Ureter (tissue), 1 donor: ENCODE measurements around the gene CNST. TPM values are rescaled to one million over a fixed set of nuclear protein-coding genes. Genes with fewer than 3 reads are reported as not detected.
"Not testable (repeated sequence)": the region's sequence is repeated elsewhere in the genome, so short reads cannot be mapped to it uniquely, and the experiment has no call there.

Experiments
- DNase-seq: peaks from one replicate; pipeline ENCODE4 v3.0.0-alpha.2; 2020; ENCODE audit warnings: low spot score
- total RNA-seq: library from RNA; stranded (reverse); gene quantifications from one replicate; pipeline ENCODE4 v1.2.4, GENCODE V29; 2023
- donor health status: DM: yes; HTN: yes; CAD: no.

The CNST gene
- total RNA-seq, 1 donor from 2014 or later: 37.2 TPM

DNA sequence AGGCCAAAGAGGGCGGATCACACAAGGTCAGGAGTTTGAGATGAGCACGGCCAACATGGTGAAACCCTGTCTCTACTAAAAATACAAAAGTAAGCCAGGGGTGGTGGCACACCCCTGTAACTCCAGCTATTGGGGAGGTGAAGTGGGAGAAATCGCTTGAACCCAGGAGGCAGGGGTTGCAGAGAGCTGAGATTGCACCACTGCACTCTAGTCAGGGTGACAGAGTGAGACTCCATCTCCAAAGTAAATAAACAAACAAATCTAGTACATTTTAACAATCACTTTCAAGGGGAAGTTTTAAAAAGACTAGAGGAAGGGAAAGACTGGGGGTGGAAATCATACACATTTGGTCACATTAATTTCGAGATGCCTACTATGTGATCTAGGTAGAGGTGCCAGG, 6.9 kb upstream of the CNST start:
- no peak for DNase-seq

DNA sequence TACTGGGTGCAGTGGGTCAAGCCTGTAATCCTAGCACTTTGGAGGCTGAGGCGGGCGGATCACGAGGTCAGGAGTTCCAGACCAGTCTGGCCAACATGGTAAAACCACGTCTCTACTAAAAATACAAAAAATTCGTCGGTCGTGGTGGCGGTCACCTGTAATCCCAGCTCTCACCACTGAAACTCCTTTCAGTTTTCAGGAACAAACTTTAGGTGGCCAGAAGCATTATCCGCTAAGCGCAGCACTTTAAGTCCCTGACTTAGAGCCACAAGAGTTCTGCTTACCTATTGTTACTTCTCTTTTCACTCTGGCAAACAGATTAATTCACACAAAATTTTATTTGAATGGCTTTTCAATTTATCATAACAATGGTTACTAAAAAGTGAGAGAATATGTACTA, 5.4 kb upstream of the CNST start:
- not testable (repeated sequence) for DNase-seq

DNA sequence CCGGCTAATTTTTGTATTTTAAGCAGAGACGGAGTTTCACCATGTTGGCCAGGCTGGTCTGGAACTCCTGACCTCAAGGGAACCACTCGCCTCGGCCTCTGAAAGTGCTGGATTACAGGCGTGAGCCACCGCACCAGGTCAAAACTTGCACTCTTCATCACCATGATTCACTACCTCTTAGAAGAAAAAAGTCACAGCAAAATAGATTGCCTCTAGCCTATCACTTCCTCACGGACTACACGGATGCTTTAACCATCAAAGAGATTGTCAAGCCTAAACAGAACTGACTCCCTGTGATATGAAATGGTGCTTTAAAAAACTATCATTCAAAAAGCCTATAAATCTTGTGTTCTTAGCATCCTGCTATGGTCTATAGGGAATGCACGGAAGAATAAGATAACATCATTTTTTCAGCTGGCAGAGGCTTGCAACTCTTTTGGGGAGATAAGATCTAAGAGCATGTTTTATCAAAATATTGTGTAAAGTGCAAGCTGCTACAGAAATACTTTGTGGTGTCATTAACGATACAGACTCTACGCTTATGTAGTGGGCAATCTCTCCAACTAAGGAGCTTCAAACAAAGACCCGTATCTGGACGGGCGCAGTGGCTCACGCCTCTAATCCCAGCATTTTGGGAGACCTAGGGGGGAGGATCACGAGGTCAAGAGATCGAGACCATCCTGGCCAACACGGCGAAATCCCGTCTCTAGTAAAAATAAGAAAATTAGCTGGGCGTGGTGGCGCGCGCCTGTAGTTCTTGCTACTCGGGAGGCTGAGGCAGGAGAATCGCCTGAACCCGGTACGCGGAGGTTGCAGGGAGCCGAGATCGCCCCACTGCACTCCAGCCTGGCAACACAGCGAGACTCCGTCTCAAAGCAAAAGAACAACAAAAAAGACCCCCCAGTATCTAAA, 1.2 kb upstream of the CNST start:
- no peak for DNase-seq

DNA sequence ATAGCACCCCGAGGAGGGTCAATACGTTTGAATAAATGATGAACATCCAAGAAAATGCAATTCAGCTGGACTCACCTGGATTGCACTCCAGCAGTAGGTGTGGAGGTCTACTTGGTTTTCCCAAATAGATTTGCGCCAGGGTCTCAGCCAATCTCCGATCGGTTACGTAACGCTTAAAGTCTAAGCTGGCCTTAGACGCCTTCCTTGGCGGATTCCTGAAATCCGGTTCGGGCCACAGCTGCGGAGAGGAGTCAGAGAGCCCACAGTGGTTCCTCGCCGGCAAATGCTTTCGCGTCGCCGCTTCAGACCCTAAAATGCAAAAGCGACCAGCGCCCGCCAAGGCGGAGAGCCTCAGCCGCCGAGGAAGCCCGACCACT, 517 bp upstream of the CNST start:
- no peak for DNase-seq

DNA sequence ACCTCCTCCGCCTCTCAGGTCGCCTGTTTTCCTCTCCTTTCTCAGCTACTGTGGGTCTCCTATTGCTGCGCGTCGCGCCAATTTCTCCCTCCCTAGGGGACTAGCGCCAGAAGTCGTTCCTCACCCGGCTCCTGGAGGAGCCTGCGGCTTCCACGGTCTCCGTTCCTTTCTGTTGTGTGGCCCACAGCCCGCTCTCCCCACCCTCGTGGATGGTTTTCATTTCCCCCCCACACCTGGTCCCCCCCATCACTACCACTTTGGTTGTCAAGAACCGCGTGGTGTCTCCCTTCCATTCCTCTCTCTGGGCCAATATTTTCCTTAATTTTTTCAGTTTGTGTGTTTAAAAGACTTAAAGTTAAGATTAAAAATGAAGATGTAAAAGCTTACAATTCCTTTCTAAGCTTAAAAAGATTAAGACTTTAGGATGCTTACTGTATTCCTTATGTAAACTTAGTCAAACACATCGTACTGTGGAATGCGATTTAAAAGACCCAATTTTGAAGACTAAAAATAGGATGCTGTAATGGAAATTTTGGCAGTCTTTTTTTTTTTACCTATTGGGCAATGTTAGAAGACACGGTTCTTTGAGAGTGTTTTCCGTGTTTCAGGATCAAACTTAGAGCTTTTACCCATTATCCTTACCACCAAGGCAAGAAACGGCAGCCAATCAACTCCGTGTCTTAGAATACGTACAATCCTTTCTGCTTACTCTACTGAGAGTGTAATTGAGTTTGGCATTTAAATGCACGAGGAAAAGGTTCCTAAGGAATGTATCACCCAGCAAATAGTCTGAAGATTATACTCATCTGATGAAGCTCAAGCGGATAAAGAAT, 773 bp downstream of the CNST start:
- DNase-seq: peak; percentile 49

DNA sequence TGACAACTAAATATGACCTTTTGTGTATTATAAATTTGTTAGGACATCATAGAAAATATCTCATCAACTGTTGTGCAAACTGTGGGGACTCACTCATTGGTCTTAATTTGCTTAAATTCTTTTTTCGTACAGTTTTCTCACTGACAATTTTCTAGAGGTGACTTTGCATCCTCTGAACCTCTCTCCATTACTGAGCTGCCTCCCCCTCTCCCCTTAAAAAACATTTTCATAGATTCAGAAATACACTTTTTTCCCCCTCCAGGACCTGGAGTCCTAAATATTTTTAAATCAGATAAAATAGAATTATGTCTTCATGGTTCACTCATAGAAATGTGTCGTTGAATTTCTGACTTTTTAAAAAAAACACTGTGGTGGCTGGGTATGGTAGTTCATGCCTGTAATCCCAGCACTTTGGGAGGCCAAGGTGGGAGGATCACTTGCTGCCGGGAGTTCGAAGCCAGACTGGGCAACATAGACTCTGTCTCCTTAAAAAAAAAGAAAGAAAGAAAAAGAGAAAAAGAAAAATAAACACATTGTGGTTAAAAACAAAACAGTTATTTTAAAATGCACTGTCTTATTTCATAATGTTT, 1.5 kb downstream of the CNST start:
- DNase-seq: no peak

DNA sequence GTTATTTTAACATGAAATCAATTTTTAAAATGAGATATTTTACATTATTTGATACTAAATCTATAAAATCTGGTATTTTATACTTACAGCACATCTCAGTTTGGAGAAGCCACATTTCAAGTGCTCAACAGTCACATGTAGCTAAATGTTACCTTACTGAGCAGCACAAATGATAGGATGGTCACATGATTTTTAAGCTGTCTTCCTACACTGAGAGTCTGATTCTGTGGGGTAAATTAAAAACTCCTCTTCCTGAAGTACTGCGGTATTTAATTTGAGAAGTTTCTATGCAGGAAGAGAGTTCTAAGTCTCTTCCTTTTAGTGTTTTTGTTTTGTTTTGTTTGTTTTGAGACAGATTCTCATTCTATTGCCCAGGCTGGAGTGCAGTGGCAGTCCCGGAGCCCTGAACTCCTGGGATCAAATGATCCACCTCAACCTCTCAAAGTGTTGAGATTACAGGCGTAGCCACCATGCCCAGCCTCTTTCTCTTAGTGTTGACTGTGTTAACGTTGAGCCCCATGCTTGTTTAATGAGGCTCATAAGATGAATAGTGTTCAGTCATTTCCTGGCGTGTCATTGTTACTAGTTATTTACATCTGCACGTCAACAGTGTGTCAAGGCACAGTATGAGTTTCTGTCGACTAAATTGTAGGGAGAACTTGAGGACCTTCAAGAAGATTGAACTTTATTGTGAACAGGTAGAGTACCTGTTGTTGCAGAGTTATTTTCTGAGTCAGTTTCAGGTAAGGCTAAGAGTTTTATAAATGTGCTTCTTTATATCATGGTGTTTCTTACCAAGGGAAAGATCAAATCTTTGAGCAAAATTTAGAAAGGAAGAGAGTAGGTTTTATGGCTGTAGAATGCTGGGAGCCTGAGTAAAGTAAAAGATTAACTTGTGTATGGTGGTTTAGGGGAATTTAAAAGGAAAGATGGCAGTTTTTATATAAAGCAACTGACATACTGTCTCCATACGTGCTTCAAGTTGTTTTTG, 3.3 kb downstream of the CNST start:
- no peak for DNase-seq

DNA sequence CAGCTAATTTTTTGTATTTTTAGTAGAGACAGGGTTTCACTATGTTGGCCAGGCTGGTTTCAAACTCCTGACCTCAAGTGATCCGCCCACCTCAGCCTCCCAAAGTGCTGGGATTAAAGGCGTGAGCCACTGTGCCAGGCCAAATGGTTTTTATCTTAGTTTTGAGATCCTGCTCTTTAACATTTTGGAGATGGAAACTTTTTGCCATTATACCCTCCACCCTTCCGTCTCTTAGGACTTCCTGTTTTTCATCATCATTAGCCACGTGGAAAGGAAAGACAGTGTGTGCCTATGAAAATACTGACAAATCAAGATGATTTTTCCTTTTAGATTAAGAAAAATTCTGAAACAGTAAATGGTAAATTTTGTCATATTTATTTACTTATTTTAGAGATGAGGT, 5.1 kb downstream of the CNST start:
- DNase-seq: not testable (repeated sequence)

DNA sequence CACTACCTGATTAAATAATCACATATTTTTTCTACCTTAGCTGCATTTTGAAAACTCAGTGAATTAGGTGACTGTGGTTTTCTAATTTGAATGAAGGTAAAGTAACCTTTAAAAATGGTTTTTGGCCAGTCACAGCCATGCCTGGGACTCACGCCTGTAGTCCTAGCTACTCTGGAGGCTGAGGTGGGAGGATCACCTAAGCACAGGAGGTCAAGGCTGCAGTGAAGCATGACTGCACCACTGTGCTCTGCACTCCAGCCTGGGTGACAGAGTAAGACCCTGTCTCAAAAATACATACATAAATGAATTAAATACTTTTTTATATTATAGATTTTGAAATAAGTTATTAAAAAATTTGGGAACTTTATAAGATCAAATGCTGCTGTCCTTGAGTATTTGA, 5.7 kb downstream of the CNST start:
- DNase-seq: no peak

DNA sequence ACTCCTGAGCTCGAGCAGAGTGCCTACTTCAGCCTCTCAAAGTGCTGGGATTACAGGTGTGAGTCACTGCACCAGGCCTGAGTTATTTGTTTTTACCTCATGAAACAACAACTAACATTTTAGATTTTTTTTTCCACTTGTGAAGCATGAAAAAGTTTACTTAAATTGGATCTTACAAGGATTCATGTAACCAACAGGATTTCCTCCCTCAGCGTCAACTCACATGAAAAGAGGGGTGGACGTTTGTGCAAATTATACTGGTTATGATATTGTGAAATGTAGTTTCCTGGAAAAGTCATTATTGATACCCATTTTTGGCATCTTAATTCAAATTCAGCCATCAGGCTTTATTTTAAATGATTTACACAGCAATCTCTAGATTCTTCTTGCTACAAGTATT, 6.5 kb downstream of the CNST start:
- DNase-seq: no peak

DNA sequence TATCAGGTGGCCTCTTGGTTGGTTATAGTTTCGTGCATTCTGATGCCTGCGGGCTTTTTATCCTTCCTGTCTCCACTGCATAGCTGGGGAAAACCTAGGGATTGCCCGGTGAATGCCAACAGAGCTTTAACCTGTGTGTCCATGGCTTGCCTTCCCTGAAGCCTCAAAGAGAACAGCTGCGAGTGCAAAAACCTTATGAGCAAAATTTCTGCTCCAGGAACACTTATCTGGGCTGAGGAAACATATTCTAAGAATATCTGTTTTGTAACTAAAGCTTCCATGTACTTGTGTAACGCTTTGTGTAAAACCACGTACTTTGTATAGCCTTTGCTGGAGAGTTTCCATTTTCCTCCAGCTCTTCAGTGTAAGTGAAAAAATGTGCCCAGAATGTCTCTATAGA, 7.2 kb downstream of the CNST start:
- DNase-seq: no peak

DNA sequence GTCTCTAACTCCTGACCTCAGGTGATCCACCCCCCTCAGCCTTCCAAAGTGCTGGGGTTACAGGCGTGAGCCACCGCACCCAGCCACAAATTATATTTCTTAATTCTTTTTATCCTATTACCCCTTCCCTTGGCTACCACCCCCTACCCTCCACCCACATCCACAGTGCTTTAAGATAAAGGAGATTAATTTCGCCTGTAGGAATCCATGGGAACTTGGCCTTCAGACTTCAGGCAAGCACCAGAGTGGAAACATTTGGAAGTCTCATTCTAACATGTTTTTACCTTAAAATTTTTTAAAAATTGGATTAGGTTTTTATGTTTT, 10.4 kb downstream of the CNST start:
- no peak for DNase-seq

DNA sequence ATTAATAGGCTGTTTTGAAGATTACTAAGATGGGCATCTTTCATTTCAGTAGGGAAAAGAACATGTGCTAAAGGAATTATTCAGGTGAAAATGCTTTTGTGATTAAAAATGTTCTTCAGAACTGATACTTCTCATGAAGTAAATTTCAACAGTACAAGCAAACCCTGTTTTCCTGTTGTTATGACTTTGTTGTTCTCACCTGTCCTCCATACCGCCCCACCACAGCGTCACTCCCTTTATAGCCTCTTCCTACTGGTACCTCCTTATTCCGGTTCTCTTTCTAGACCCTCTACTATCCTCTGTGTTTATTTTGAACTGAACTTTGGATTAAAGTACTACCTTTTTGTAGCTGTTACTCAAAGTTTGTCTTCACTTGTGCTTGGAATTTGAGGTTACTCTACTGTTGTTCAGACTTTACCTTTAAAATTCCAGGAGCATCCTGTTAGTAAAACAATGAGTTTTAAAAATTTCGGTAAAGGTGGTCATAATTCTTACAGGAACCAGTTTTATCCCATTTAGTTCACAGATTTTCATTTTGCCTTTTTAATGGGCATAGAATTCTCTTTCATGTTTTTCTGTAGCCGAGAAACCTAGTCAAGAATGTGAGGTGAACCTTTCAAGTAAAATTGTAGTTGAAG, 10.9 kb downstream of the CNST start:
- DNase-seq: no peak

DNA sequence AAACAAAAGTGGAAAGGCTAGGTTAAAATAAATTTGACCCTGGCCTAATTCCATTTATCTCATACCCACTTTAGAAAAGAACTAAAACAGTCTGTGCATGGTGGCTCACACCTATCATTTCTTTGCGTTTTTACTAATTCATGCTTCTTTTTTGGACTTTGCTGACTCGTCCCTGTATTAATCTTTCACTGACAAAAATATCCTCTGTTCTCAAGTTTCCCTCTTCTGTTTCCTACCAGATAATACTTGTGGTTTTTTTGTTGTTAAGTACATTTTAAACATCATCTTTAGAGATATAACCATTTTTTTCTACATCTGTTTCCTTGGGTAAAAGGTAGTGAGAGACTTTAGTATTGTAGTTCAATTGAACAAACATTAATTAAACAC, 11.5 kb downstream of the CNST start:
- DNase-seq: no peak

DNA sequence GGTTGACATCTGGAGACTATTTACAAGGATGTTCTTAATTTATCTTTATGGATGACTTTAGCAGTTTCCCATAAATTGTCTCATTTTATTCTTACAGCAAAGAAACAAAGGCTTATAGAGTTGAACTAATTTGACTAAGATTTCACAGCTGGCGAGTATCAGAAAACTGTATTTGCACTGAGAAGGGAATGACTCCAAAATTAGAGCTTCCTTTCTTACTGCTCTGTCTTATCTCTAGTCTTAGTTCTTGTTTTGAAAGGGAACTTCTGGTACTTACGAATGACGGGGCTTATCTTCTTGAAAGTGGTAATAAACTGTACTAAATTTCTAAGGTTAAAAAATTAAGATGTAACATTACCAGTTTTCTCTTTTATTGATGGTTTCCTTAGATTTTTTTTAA, 13.6 kb downstream of the CNST start:
- no peak for DNase-seq

DNA sequence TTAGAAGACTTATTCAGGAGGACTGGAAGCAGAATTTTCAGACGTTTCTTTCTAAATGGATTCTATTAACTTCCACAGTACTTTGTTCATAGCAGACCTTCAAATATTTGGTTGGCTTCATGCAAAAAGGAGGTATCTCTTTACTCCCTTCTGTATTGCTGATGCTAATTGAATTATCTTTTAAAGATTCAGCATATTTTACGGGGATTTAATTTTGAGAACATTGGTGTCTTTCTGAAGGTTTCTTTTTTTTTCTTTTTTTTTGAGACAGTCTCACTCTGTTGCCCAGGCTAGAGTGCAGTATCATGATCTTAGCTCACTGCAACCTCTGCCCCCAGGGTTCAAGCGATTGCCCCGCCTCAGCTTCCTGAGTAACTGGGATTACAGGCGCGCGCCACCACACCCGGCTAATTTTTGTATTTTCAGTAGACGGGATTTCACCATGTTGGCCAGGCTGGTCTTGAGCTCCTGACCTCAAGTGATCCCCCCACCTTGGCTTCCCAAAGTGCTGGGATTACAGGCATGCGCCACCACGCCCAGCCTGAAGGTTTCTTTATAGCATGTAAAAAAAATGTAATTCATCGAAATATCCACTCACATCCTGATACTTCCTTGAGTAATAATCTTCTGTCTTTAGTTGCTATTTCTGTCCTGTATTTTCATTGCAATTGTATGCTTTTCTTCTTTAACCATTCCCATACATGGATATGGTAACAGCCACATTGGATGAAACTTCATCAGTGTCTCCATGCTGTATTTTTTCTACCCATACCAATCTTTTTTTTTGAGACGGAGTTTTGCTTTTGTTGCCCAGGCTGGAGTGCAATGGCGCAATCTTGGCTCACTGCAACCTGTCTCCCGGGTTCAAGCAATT, 14.5 kb downstream of the CNST start:
- DNase-seq: no peak

DNA sequence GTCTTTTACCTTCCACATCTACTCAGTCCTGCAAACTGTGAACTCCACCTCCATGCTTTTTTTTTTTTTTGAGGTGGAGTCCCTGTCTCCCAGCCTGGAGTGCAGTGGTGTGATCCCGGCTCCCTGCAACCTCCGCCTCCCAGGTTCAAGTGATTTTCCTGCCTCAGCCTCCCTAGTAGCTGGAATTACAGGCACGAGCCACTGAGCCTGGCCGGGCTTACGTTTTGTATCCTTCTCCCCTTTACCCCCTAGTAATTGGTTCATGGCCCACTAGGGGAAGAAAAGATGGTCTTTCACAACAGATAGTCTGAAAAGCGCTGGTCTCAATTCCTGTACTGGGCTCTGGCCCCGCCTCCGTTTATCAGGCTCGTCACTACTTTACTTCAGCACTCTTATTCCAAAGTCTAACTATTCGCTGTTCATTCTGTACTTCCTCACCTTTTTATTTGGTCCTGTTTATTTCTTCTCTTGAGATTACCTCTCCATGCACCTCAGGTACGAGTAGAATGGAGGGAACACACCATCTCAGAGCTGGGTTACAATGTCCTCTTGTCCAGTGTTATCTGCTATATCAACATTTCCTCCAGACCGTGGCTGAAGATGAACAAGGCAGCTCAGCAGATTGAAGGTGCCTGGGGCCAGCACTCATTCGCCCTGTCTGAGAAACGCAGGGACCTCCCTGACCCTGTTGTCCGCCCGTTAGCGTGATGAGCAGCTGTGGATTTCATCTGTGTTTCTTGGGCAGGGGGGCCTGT, 16.2 kb downstream of the CNST start:
- DNase-seq: no peak

DNA sequence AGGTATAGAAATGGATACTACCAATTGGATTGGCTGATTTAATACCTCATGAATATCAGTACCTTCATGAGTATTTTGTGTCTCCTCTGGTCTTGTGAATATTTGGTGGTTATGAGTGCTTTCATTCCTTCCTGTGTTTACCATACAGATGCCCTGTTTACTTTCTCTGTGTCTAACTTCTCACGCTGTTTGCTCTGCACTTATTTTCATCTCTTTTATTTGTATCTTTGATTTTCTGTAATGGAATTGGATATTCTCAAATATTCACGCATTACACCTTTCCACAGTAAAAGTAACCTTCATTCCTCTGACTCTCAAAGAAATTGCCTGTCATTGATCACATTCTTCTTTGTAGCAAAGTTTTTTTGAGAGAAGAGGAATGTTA, 16.8 kb downstream of the CNST start:
- DNase-seq: no peak

DNA sequence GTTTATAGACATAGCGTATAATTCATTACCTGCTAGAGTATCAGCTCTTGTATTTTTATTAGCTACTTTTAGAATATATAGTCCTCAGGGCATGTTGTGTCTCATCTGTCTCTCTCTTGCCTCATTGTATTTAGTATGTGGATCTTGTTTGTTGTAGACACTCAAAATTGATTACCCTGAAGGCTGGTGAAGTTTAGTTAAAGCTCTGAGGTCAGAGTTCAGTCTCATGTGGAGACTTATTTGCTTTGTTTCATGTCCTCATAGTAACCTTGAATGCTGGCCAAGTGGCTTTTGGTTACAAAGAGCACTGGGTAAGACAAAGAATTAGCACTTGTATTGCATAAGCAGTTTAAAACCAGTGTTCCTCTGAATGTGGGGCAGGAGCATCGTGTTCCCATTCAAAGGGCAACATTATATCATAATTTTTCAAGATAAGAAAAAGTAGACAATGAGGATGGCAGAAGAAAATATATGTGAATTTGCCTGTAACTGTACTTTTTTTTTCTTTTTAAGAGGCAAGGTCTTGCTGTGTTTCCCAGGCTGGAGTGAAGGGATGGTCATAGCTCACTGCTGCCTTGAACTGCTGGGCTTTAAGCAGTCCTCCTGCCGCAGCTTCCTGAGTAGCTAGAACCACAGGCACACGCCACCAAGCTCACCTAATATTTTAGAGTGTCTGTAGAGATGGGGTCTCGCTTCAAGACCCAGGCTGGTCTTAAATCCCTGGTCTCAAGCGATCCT, 17.4 kb downstream of the CNST start:
- DNase-seq: no peak
